Pulmonary artery endothelial cell (primary cell): ENCODE results near the gene PFKL. TPM values are rescaled to one million over a fixed set of nuclear protein-coding genes. Genes with fewer than 3 reads are reported as not detected.
"Not testable (repeated sequence)": the region's sequence is repeated elsewhere in the genome, so short reads cannot be mapped to it uniquely, and the experiment has no call there.

Experiments
- DNase-seq: peaks from one replicate; pipeline ENCODE4 v3.0.0-alpha.2; 2011; ENCODE audit warnings: low read depth, low spot score
- total RNA-seq: library from RNA; depleted of rRNA; stranded (reverse); fragments of >200 nt; gene quantifications from 2 replicates; pipeline ENCODE4 v1.2.3, GENCODE V29; 2014

The PFKL gene
- total RNA-seq, 1 donor from 2014 or later, result 317 TPM

DNA sequence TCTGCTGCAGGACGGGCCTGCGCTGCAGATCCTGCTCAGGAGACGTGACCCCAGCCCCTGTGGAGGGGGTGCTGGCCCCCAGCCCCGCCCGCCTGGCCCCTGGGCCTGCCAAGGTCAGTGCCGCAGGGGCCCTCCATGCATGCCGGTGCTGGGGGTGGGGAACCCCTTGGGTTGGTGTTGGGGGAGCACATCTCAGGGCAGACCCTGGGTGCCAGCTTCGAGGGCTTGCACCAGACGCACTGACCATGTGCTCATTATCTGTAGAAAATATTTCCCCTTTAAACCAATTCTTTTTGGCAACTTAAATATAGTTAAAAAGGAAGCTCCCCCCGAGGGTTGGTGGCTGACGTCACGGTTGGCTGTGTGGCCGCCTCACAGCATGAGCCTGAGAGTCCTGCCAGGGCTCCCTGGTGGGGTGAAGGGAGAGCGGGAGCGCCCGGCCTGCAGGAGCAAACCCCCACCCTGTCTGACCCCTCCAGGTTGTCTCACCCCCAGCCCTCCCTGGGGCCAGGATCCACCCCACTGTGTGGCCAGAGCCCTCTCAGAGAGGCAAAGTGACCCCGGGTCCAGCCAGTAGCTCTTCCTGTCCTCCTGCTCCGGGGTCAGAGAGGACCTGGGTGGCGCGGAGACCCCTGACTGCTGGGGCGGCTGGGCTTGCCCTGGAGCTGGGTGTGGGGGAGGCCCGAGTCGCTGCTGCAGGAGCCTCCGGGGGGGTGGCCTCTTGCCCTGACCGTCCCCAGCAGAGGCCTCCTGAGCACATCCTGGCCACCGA is 5.3 kb upstream of the PFKL start:
- no peak for DNase-seq

DNA sequence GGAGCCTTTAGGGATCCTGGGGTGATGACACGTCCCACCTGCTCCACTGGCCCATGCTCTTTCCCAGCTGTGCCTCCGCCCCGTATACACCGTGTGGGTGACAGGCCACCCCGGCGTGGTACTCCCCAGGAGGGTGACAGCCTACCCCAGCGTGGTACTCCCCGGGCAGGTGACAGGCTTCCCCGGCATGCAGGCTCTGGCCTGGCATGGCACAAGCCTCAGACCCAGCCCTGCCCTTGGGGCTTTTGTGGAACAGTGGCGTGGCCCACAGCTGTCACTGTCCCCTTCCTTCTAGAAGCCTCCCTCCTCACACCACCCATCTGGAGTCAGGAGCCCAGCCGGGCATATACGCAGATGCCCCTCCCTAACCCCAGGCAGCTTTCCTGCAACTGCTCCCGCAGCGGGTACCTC is 4.7 kb upstream of the PFKL start:
- DNase-seq, result no peak

DNA sequence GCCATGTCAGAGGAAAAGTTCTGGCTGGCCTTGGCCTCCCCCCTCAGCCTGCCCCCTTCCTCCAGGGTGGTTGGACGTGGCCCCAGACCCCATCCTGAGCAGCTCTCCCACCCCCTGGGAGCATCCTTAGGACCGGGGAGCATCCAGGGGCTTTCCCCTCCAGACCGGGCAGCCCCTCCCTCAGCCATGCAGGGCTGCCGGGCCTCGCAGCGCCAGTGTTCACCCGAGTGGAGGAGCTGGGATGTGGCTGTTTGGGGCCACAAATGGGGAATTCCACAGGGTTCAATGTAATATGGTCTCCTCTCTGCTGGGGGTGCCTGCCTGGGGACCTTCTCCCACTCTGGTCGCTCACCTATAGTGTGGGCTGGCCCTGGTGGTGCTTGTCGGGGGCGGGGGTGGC is 4.2 kb upstream of the PFKL start:
- DNase-seq, result no peak

DNA sequence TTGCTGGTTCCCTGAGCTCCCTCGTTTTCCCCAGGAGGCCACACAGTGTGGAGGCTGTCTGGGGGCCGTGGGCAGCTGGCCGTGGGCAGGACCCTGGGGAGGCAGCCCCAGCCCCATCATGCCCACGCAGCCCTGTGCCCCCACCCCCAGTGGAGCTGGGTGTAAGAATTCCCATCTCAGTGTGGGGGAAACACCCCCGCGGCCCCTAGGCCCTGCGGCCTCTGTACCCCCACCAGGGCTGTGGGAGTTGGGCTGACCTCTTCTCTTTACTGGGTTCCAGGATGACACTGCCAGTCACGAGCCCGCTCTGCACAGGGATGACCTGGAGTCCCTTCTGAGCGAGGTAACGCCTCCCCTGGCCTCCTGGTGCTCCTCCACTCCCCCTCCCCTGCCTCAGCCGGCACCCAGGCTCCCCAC is 3.7 kb upstream of the PFKL start:
- DNase-seq, result no peak

DNA sequence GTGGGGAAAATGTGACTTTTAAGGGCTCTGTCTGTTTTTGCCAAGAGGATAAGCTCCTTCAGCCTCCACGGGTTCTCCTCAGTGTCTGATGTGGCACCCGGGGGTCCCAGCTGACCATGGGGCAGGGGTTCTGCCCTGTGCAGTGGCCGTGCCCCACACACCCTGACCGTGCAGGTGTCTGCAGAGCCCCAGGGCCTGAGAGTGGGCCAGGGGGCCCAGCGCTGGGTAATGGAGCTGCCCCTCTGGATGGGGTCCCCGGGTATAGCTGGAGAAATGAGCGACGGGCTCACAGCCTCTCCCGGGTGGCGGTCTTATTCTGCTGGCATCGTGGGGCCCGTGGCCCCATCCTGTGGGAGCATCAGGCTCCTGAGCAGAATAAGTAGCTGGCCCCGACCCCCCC is 2.9 kb upstream of the PFKL start:
- DNase-seq, result no peak

DNA sequence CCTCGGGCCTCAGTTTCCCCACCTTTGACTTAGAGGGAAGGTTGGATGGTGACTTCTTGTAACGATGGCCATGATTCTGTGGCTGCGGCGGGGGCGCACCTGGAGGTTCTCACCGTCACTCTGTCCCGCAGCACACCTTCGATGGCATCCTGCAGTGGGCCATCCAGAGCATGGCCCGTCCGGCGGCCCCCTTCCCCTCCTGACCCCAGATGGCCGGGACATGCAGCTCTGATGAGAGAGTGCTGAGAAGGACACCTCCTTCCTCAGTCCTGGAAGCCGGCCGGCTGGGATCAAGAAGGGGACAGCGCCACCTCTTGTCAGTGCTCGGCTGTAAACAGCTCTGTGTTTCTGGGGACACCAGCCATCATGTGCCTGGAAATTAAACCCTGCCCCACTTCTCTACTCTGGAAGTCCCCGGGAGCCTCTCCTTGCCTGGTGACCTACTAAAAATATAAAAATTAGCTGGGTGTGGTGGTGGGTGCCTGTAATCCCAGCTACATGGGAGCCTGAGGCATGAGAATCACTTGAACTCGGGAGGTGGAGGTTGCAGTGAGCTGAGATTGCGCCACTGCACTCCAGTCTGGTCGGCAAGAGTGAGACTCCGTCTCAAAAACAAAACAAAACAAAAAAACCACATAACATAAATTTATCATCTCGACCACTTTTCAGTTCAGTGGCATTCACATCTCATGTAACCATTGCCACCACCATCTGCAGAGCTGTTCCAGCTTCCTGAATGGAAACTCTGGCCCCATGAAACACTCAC is 2.1 kb upstream of the PFKL start:
- peak; percentile 50 for DNase-seq

DNA sequence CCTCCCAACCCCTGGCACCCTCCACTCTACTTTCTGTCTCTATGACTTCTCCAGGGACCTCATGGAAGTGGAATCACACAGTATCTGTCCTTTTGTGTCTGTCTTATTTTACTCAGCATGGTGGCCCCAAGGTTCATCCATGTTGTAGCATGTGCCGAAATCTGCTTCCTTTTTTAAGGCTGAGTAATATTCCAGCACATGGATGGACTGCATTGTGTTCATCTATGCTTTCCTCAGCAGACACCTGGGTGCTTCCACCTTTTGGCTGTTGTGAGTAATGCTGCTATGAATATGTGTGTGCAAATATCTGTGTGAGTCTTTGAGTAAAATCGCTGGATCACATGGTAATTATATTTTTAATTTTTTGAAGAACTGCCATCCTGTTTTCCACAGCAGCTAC is 1.6 kb upstream of the PFKL start:
- DNase-seq, result no peak

DNA sequence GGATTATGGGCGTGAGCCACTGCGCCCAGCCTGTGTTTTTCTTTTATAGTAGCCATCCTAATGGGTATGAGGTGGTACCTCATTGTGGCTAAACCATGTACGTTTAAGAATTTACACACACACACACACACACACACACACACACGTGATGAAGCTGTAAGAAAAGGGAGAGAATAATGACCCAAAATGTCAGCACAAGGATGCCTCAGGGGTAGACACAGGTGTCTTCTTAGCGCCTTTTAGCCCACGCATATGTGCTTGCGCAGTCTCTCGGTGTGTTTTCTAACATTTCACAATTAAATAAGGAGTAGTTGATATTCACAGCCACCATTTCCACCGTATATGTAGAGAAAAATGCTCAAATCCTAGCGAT is 782 bp upstream of the PFKL start:
- DNase-seq, result no peak

DNA sequence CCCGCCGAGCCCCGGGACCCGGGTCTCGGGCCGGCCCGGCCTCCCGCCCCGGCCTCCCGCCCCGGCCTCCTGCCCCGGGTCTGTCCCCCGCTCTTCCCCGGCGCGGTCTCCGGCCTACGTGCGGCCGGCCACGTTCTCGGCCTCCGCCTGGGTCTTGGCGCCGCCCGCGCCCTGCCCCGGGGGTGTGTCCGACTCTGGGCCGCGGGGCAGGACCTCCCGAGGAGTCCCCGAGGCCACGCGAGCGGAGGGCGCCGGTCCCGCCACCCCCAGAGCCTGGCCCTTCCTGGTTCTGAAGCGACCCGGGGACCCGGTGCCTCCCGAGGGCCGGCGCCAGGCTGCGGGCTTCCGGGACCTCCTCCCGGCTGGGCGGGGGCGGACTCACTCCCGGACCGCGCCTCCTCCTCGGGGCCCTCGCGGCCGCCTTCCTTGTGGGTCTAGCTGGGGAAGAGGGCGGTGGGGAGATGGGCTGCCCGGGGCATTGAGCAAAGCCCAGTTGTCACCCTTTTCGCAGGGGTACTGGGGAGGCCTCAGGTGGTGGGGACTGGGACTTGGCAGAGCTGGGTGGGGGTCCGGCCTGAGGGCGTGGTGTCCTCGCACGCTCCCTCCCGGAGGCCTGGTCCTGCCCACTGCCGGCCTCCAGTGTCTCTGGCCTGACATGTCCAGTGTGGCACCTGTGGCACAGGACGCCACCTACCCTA is 558 bp downstream of the PFKL start:
- no peak for DNase-seq

DNA sequence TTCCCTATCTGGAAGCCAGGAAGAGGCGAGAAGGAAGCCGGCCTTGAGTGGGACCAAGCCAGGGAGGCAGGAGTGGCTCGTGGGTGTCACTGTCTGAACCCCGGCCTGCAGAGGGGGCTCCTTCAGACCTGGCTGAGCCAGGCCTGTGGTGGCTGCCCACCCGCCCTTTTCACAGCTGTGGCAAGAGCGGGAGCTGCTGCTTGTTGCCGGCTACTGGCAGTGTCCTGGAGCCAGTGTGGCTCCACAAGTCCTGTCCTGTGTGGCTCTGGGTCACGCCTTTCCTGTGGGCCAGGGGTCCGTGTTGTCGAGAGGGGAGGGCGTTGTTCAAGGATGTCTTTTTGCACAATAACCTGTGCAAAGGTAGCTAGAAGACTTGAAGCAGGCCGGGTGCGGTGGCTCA is 1.3 kb downstream of the PFKL start:
- no peak for DNase-seq

DNA sequence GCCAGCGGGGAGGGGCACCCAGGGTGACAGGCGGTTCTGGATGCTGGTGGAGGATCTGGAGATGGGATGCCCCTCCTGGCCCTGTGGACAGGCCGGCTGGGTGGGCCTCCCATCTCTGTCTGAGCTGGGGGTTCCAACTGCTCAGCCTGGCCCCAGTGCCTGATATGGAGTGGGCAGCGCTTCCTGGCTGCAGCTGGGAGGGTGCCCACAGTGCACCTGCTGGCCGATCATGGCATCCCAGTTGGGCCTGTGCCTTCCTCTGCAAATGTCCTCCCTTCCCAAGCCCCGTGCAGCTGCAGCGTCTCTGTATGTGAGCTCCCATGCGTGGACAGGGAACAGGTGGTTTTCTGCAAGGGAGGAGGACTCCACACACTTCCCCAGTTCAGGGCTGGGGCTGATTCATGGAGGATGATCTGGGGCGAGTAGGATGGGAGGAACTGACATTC is 2.1 kb downstream of the PFKL start:
- DNase-seq, result no peak

DNA sequence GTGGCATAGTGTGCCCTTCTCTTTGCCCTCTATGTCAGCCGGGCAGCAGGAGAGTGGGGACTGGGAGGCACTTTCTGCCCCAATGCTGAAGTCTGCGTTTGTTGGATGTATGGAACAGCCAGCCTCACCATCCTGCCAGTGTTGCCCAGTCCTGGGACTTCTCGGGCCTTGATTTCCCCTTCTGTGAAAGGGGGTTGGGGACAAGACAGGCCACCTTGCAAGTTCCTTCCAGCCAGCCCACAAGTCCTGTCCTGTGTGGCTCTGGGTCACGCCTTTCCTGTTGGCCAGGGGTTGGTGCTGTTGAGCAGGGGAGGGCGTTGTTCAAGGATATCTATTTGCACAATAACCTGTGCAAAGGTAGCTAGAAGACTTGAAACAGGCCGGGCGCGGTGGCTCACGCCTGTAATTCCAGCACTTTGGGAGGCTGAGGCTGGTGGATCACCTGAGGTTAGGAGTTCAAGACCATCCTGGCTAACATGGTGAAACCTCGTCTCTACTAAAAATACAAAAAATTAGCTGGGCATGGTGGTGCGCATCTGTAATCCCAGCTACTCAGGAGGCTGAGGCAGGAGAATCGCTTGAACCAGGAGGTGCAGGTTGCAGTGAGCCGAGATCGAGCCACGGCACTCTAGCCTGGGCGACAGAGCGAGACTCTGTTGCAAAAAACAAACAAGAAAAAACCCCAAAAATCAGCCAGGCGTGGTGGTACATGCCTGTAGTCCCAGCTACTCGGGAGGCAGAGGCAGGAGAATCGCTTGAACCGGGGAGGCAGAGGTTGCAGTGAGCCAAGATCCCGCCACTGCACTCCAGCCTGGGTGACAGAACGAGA is 2.9 kb downstream of the PFKL start:
- not testable (repeated sequence) for DNase-seq

DNA sequence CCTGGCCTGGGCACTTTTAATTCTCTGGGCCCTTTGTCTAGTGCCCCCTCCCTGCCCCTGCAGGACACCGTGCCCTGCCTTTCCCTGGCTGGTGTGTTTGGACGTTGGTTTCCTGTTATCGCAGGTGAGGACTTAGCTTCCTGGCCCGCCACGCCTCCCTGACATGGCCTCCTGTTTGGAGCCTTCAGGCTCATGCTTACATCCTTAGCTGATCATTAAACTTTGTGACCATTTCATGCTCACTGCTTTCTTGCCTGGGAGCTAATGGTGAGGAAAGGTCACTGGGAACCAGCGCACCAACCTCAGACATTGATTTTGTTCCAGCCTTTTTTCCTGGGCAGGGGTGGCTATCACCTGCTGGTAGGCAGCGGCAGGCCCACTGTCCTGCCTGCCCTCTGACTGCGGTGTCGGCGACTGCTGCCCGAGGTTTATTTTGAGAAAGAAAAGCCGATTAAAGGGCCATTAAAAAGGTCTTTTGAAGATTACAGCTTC is 3.7 kb downstream of the PFKL start:
- no peak for DNase-seq

DNA sequence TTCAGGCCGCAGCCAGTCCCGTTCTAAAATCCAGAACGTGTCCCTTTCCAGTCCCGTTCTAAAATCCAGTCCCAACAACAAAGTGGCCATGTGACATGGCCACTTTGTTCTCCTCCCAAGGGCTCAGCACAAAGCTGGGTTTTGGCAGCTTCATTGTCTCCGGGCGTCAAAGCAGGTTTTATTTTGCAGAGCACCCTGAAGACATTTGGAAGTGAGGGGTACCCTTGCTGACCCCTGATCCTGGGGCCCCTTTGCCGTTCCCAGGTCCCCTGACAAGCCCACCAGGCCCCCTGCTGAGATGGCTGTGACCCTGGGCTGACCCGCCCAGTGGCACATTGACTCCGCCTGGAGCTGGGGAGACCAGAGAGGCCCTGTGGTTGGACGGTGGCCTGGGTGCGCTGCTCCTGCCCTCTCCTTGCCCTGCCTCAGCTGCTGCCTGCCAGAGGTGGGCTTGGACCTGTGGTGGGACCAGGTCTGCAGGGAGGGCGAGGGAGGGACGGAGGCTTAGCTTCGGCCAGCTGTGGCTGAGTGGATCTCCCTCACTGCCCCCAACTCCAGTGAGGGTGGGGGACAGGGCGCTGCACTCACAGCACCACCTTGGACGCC is 4.3 kb downstream of the PFKL start:
- no peak for DNase-seq

DNA sequence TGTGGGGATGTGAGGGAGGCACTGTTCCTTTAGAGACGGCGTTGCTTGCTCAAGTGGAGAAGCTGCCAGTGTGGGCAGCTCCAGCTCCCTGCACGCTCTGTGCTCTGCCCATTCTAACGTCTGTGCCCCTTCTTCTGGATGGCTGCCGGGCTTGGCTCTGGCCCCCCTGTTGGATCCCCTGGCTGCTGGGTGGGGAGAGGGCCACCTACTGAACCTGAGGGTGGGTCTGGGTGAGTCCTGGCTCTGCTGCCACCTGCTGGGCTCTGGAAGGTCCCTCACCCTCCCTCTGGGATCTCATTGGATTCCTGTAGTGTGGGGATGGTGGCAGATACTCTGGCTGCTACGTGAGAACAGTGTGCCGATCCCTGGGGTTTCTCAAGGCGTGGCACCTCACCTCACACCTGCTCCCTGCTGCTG is 5.0 kb downstream of the PFKL start:
- peak; percentile 10 for DNase-seq

DNA sequence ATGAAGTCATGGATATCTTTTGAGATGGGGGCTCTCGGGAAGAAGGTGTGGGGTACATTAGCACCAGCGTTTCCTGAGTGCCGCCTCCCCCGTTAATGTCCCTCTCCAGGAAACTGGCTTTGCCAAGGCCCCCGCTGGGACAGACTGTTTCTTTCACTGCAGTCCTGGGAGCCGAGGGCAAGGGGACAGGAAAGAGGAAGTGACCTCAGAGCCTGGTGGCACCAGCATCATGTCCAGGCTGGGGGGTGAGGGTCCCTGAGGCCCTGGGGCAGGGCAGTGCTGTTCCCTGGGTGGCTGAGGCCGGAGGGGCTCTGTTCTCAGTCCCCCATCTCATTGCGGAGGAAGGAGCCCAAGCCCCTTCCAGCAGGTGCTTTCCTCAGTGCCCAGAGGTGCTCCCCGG is 5.8 kb downstream of the PFKL start:
- DNase-seq, result no peak

DNA sequence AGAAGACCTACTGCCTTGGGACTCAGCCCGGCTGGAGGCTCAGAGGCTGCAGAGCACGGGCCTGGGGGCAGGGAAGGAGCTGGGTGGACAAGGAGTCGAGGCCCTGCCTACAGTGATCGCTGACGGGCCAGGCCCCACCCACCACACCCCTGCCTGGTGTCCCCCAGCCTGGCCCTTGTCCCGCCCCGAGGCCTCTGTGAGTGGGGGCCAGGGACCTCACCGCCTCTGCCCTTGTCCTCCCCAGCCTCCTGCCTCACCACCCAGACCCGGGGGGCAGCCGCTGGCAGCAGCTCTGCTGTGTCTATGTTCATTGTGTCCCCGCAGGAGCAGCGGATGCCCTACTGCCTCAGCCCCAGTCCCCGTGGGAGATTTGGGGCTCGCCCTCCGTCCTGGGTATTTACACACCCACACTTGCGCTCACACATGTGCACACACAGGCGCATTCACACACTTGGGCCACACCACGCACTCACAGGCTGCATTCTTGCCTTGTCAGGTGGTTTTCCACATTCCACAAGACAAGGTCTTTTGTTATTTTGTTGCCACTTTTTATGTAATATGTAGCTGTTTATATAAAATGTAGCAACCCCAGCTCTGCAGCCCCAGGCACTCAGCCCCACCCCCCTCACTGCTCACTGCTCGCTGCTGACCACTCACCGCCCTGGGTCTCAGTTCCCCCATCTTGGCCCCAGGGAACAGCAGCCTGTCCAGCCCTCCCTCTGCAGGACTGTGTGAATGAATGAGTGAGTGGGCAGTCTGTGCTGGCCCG is 7.3 kb downstream of the PFKL start:
- DNase-seq, result no peak

DNA sequence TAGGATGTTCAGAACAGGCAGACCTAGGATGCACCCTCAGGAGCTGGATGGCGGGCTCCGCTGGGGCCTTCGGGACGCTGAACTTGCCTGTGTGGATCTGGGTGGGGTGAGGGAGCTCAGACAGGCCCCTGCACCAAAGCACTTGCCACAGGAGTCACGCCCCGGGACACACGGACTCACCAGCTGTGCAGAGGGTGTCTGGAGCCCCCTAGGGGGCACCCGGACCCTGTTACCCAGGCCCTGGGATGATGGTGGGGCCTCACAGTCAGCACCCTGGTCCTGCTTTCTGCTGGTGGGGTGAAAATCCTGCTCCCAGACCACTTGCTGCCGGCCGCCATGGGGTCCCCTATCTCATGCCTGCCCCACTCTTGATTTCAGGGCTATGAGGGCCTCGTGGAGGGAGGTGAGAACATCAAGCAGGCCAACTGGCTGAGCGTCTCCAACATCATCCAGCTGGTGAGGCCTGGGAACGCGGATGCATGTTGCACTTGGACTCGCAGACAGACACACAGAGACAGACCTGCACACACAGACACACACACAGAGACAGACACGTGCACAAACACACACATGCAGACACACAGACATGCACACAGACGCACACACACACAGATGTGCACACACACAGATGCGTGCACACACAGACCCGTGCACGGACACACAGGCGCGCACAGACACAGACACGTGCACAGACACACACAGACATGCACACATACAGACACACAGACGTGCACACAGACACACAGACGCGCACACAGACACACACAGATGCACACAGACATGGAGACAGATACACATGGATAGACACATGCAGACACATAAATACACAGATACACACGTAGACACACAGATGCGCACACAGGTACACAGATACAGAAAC is 11.0 kb downstream of the PFKL start:
- no peak for DNase-seq

DNA sequence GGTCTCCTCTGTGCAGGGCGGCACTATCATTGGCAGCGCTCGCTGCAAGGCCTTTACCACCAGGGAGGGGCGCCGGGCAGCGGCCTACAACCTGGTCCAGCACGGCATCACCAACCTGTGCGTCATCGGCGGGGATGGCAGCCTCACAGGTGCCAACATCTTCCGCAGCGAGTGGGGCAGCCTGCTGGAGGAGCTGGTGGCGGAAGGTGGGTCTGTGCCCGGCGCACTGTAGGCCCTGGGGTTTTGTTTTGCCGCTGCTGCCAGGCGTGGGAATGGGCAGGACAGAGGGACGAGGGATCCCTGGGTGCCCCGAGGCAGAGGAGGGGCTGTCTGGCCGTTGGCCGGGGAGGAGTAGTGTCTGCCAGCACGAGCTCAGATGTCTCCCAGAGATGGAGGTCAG is 12.2 kb downstream of the PFKL start:
- no peak for DNase-seq
